ENCODE measurements around the gene PYGM.

DNA sequence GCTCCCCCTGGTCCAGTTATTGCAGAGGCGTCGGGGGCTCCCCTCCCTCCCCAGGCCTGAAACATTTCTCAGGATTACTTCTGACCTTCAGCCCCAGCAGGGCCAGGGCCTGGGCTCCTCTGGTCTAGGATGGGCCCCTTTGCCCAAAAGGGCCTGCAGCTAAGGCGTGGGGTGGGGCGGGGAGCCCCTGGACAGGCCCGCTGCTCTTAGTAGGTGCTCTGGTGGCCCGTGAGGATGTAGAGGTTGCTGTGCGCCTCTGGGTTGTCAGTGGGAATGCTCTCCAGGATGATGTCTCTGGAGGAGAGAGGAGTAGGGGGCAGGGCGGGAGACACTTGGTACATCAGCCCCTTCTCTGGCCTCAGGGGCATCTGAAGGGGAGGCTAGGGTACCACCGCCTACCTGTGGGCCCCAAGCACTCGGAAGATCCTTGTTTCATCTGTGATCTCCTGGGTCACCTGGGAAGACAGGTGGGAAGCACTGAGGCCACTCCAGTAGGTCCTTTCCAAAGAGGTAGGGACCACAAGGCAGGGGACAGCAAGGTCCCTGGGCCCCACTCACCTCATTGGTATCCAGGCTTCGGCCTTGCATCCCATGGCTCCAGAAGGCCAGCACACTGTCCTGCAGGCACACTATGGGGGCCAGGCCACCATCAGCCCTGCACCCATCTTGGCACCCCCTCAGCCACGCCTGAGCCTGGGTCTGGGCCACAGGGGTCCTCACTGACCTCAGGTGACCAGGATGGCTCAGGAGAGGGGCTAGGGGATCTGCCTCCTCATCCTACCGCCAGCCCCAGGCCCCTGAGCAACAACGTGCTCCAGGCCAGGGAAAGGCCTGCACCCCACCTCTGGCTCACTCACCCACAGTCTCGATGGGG is 29.8 kb upstream of the PYGM start:
- no peak for TF ChIP-seq POLR2A (IDR thresholded peaks at IDR 0.05)
- TF ChIP-seq, protein P1, sequence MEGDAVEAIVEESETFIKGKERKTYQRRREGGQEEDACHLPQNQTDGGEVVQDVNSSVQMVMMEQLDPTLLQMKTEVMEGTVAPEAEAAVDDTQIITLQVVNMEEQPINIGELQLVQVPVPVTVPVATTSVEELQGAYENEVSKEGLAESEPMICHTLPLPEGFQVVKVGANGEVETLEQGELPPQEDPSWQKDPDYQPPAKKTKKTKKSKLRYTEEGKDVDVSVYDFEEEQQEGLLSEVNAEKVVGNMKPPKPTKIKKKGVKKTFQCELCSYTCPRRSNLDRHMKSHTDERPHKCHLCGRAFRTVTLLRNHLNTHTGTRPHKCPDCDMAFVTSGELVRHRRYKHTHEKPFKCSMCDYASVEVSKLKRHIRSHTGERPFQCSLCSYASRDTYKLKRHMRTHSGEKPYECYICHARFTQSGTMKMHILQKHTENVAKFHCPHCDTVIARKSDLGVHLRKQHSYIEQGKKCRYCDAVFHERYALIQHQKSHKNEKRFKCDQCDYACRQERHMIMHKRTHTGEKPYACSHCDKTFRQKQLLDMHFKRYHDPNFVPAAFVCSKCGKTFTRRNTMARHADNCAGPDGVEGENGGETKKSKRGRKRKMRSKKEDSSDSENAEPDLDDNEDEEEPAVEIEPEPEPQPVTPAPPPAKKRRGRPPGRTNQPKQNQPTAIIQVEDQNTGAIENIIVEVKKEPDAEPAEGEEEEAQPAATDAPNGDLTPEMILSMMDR (IDR thresholded peaks at IDR 0.05) = no peak
